Panc1 (cell line): ENCODE data around the gene NOL4L. TPM values are rescaled to one million over a fixed set of nuclear protein-coding genes. Genes with fewer than 3 reads are reported as not detected.
"Not testable (repeated sequence)": the region's sequence is repeated elsewhere in the genome, so short reads cannot be mapped to it uniquely, and the experiment has no call there.

Experiments used
- ATAC-seq: fragments of 200-7000 bp; cut with Tn5 transposase; 2 replicates; pipeline ENCODE4 v1.9.1; 2020; ENCODE audit warnings: mild to moderate bottlenecking, moderate library complexity
- BruUV-seq: library from RNA; stranded (reverse); fragments of 400-500 nt; replicated peaks from 2 replicates; lab custom pipeline; 2021; lab: Mats Ljungman, UMichigan
- CTCF ChIA-PET: fragments of 300-600 bp; sonication (Branson Sonifier 250); formaldehyde crosslinking; loops from one replicate; lab custom pipeline; 2022; ENCODE audit warnings: antibody characterized with exemption; lab: Charles Lee
- POLR2A ChIA-PET: fragments of 300-600 bp; sonication (Branson Sonifier 250); formaldehyde crosslinking; loops from one replicate; lab custom pipeline; 2022; ENCODE audit warnings: antibody characterized with exemption; lab: Charles Lee
- DNase-seq: peaks from one replicate; pipeline ENCODE4 v3.0.0-alpha.2; 2010; ENCODE audit warnings: low read depth, low spot score
- H3K27ac ChIP-seq: 2 replicates; pipeline ENCODE4 v1.5.1; 2011; ENCODE audit warnings: mild to moderate bottlenecking, low read length, inconsistent platforms
- H3K27me3 ChIP-seq: fragments of 200-500 bp; sonication (Bioruptor generic); 2 replicates; pipeline ENCODE4 v1.6.0; 2014; ENCODE audit warnings: low read length, inconsistent platforms; ENCODE audit not compliant: control insufficient read depth, insufficient read depth
- H3K36me3 ChIP-seq: fragments of 200-500 bp; sonication (Bioruptor generic); 2 replicates; pipeline ENCODE4 v1.5.1; 2014; ENCODE audit warnings: inconsistent platforms, mild to moderate bottlenecking, low read length, moderate library complexity; ENCODE audit not compliant: control insufficient read depth, insufficient read depth
- H3K4me1 ChIP-seq: 2 replicates; pipeline ENCODE4 v1.5.1; 2011; ENCODE audit warnings: inconsistent platforms, mild to moderate bottlenecking, low read length, moderate library complexity; ENCODE audit not compliant: control insufficient read depth, insufficient read depth
- H3K4me3 ChIP-seq, 2 experiments: 2 replicates each; pipeline ENCODE4 v1.5.1; 2011 to 2012; ENCODE audit warnings: low read depth in 2 of 2, low read length in 2 of 2, mild to moderate bottlenecking in 2 of 2, inconsistent platforms in 1 of 2, moderate library complexity in 1 of 2
- H3K9me3 ChIP-seq: fragments of 200-500 bp; sonication (Bioruptor generic); 2 replicates; pipeline ENCODE4 v1.5.1; 2014; ENCODE audit warnings: low read depth, mild to moderate bottlenecking, inconsistent platforms, low read length, moderate library complexity; ENCODE audit not compliant: control insufficient read depth, insufficient read depth
- POLR2AphosphoS5 ChIP-seq: IDR thresholded peaks from 2 replicates; pipeline ENCODE4 v1.6.1; 2012; ENCODE audit warnings: mild to moderate bottlenecking, low read depth, low read length, moderate library complexity
- SIN3A ChIP-seq: IDR thresholded peaks from 2 replicates; pipeline ENCODE4 v1.6.1; 2012; ENCODE audit warnings: low read depth, mild to moderate bottlenecking, low read length, moderate library complexity, borderline replicate concordance; ENCODE audit not compliant: insufficient read depth
- TCF7L2 ChIP-seq: IDR thresholded peaks from 2 replicates; pipeline ENCODE4 v1.6.1; 2011; ENCODE audit warnings: mild to moderate bottlenecking, low read depth, low read length, inconsistent platforms
- in situ Hi-C: cut with HindIII; loops from 2 replicates; pipeline ENCODE4 v1.10.0; 2016; ENCODE audit warnings: low sequenced_read_pairs, low pct_unique_long_range_greater_than_20kb
- intact Hi-C: fragments of 100-400 bp; cut with micrococcal nuclease; formaldehyde crosslinking; loops from one replicate; pipeline ENCODE4 v1.10.0; 2022; ENCODE audit not compliant: unreplicated experiment
- total RNA-seq: library from RNA; stranded (reverse); gene quantifications from one replicate; pipeline ENCODE4 v1.2.1, GENCODE V29; 2021; ENCODE audit not compliant: unreplicated experiment
- TF ChIP-seq, protein P1 (sequence below), 2 experiments: IDR thresholded peaks; 2 replicates each; pipeline ENCODE4 v1.6.1; 2011 to 2012; ENCODE audit warnings: low read depth in 2 of 2, control low read depth in 1 of 2, low read length in 1 of 2, mild to moderate bottlenecking in 1 of 2, moderate library complexity in 1 of 2; ENCODE audit not compliant: insufficient read depth in 1 of 2
- TF ChIP-seq, protein P2 (sequence below): fragments of 450-650 bp; IDR thresholded peaks from 2 replicates; pipeline ENCODE4 v1.5.1; 2017; ENCODE audit warnings: mild to moderate bottlenecking

NOL4L gene
- total RNA-seq, 1 experiment from 2014 or later, result 21.6 TPM

DNA sequence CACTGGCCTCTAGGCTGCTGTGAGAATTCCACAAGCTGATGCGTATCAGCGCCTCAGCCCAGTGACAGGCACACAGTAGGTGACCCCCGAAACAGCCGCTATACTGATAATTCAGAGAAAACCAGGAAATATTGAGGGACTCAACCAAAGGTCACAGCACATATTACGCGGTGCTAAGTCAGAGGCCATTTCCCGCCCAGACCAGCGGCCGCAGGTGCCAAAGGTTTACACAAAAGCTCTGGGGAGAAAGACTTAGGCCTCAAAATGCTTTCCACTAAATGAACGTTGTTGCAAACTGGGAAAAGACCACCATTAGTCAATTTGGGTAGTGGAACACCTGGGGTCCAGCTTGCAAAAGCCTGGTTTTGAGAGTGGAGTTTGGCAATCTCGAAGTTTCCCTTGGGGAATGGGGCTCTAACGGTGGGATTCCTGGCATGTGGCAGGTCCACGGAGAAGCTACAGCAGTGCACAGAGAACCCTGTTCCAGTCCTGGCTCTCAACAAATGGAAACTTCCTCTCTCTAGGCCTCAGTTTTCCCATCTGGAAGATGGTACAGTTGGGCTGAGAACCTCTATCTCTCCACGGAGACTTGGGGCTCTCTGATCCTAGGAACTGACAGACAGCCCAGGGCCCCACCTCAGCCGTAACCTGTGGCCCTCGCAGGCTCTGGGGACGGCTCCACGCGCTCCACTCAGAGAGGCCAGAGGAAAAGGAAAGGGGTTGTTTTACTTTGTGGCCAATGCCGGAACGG, 4.7 kb downstream of the NOL4L start:
- H3K27me3 ChIP-seq, result no peaks in the 10 kb centered on the region
- in situ Hi-C loops (no loop called here), intact Hi-C loops (no loop called here)
- no peak for ATAC-seq
- ChIA-PET POLR2A (no interaction called here), CTCF (no interaction called here)
- TF ChIP-seq, protein P1, sequence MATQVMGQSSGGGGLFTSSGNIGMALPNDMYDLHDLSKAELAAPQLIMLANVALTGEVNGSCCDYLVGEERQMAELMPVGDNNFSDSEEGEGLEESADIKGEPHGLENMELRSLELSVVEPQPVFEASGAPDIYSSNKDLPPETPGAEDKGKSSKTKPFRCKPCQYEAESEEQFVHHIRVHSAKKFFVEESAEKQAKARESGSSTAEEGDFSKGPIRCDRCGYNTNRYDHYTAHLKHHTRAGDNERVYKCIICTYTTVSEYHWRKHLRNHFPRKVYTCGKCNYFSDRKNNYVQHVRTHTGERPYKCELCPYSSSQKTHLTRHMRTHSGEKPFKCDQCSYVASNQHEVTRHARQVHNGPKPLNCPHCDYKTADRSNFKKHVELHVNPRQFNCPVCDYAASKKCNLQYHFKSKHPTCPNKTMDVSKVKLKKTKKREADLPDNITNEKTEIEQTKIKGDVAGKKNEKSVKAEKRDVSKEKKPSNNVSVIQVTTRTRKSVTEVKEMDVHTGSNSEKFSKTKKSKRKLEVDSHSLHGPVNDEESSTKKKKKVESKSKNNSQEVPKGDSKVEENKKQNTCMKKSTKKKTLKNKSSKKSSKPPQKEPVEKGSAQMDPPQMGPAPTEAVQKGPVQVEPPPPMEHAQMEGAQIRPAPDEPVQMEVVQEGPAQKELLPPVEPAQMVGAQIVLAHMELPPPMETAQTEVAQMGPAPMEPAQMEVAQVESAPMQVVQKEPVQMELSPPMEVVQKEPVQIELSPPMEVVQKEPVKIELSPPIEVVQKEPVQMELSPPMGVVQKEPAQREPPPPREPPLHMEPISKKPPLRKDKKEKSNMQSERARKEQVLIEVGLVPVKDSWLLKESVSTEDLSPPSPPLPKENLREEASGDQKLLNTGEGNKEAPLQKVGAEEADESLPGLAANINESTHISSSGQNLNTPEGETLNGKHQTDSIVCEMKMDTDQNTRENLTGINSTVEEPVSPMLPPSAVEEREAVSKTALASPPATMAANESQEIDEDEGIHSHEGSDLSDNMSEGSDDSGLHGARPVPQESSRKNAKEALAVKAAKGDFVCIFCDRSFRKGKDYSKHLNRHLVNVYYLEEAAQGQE (IDR thresholded peaks at IDR 0.05; ENCODE audit: insufficient read depth in 1 of 2, low read depth in 2 of 2, low read length in 1 of 2), result no peak
- TF ChIP-seq, protein P2, sequence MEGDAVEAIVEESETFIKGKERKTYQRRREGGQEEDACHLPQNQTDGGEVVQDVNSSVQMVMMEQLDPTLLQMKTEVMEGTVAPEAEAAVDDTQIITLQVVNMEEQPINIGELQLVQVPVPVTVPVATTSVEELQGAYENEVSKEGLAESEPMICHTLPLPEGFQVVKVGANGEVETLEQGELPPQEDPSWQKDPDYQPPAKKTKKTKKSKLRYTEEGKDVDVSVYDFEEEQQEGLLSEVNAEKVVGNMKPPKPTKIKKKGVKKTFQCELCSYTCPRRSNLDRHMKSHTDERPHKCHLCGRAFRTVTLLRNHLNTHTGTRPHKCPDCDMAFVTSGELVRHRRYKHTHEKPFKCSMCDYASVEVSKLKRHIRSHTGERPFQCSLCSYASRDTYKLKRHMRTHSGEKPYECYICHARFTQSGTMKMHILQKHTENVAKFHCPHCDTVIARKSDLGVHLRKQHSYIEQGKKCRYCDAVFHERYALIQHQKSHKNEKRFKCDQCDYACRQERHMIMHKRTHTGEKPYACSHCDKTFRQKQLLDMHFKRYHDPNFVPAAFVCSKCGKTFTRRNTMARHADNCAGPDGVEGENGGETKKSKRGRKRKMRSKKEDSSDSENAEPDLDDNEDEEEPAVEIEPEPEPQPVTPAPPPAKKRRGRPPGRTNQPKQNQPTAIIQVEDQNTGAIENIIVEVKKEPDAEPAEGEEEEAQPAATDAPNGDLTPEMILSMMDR, result no peak
- TF ChIP-seq SIN3A (no peak), TCF7L2 (no peak), POLR2AphosphoS5 (no peak)
- BruUV-seq, result no TSS peak
- no peak for DNase-seq
- peaks cover 17% of the 10 kb centered on the region for H3K4me1 ChIP-seq
- no peaks in the 10 kb centered on the region for H3K9me3 ChIP-seq
- no peak overlapping the region for H3K27ac ChIP-seq
- H3K36me3 ChIP-seq, result no peaks in the 10 kb centered on the region
- H3K4me3 ChIP-seq, result no peak overlapping the region

DNA sequence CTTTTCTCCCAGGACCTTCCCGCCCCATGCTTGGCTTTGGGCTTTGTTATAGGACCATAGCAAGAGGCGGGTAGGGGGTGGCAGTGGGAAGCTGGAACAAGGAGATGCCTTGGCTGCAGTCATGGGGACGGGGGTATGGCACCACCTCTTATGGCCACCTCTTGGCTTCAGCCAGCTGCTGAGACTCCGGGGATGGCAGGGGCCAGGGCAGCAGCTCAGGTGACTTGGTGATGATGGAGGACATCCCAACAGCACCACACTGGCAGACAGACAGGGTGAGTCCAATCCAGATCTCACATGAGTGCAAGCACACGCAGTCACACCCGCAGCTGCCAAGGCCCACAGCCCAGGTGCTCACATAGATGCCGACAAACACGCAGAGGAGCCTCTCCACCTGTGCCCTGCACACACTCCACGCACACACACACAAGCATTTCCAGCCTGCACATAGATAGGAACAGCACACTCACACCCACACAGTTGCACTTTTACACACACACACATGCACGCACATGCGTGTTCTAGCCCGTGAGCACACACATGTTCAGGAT, 6.2 kb downstream of the NOL4L start:
- DNase-seq, result no peak
- intact Hi-C loops (no loop called here), in situ Hi-C loops (no loop called here)
- ChIA-PET POLR2A (no interaction called here), CTCF (no interaction called here)
- Histone ChIP-seq H3K4me3 (no peak overlapping the region), H3K27ac (no peak overlapping the region), H3K27me3 (no peaks in the 10 kb centered on the region), H3K4me1 (peaks cover 27% of the 10 kb centered on the region), H3K9me3 (no peaks in the 10 kb centered on the region), H3K36me3 (no peaks in the 10 kb centered on the region)
- no TSS peak for BruUV-seq
- no peak for ATAC-seq
- TF ChIP-seq SIN3A (no peak), POLR2AphosphoS5 (no peak), TCF7L2 (no peak)
- TF ChIP-seq, protein P2, result no peak
- TF ChIP-seq, protein P1 (IDR thresholded peaks at IDR 0.05; ENCODE audit: insufficient read depth in 1 of 2, low read depth in 2 of 2, low read length in 1 of 2), result no peak

DNA sequence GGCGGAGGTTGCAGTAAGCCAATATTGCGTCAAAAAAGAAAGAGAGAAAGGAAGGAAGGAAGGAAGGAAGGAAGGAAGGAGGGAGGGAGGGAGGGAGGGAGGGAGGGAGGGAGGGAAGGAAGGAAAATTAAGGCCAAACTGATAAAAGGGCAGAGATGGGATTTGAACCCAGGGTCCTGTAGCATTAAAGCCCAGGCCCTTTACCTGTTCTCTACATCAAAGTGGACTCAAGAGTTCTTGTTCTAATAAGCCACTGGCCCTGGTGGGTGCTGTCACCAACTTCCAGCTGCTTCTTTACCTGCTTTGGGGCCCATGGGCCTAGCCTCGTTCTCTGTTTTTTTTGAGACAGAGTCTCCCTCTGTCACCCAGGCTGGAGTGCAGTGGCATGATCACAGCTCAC, 7.1 kb downstream of the NOL4L start:
- H3K36me3 ChIP-seq, BruUV-seq, H3K27ac ChIP-seq, in situ Hi-C loops, H3K9me3 ChIP-seq, H3K27me3 ChIP-seq, CTCF ChIA-PET, ATAC-seq, DNase-seq, intact Hi-C loops, H3K4me3 ChIP-seq, POLR2A ChIA-PET: not testable (repeated sequence)
- H3K4me1 ChIP-seq, result peaks cover 28% of the 10 kb centered on the region
